OCI-LY3 (cell line): Measurements from ENCODE around the gene MTMR4.

Source experiments
- H2AFZ ChIP-seq: fragments of 200-600, 300-600 bp; shearing (Covaris generic); 2 replicates; pipeline ENCODE4 v1.6.0; 2014; ENCODE audit warnings: antibody characterized with exemption, low read depth, low read length
- H3K27ac ChIP-seq: fragments of 200-600, 300-600 bp; sonication (generic); 2 replicates; pipeline ENCODE4 v1.5.1; 2014; ENCODE audit warnings: mild to moderate bottlenecking, low read length, moderate library complexity, mixed read lengths
- H3K27me3 ChIP-seq: fragments of 200-600, 300-600 bp; sonication (generic); 2 replicates; pipeline ENCODE4 v1.6.1; 2014; ENCODE audit warnings: low read depth, low read length, mixed read lengths
- H3K36me3 ChIP-seq: fragments of 200-600, 300-600 bp; sonication (generic); replicated peaks from 2 replicates; pipeline ENCODE3; 2014; ENCODE audit warnings: low read depth, low read length, mixed read lengths
- H3K4me1 ChIP-seq: fragments of 300-600, 200-600 bp; sonication (generic); 2 replicates; pipeline ENCODE4 v1.6.1; 2014; ENCODE audit warnings: low read length, mixed read lengths
- H3K4me2 ChIP-seq: fragments of 200-600, 300-600 bp; sonication (generic); 2 replicates; pipeline ENCODE4 v1.6.1; 2014; ENCODE audit warnings: low read length, mixed read lengths
- H3K4me3 ChIP-seq: fragments of 300-600, 200-600 bp; sonication (generic); 2 replicates; pipeline ENCODE4 v1.5.1; 2014; ENCODE audit warnings: antibody characterized with exemption, mild to moderate bottlenecking, low read length, moderate library complexity
- H3K79me2 ChIP-seq: fragments of 300-600, 200-600 bp; shearing (Covaris generic); 2 replicates; pipeline ENCODE4 v1.6.1; 2014; ENCODE audit warnings: mild to moderate bottlenecking, low read length, mixed read lengths
- H3K9ac ChIP-seq: fragments of 300-600, 200-600 bp; shearing (Covaris generic); 2 replicates; pipeline ENCODE4 v1.6.0; 2014; ENCODE audit warnings: mild to moderate bottlenecking, low read length, moderate library complexity
- H3K9me3 ChIP-seq: fragments of 200-600, 300-600 bp; shearing (Covaris generic); 2 replicates; pipeline ENCODE4 v1.6.1; 2014; ENCODE audit warnings: low read length, mixed read lengths; ENCODE audit not compliant: insufficient read depth
- H4K20me1 ChIP-seq: fragments of 200-600, 300-600 bp; sonication (generic); 2 replicates; pipeline ENCODE4 v1.6.1; 2016; ENCODE audit warnings: low read length, mixed read lengths; ENCODE audit not compliant: insufficient read depth
- CTCF ChIP-seq: fragments of 200-600, 300-600 bp; sonication (generic); IDR thresholded peaks from 2 replicates; pipeline ENCODE4 v1.5.1; 2014; ENCODE audit warnings: antibody characterized with exemption, low read length, low read depth
- EZH2phosphoT487 ChIP-seq: fragments of 200-600 bp; shearing (Covaris generic); IDR thresholded peaks from 2 replicates; pipeline ENCODE4 v1.6.1; 2018; ENCODE audit warnings: antibody characterized with exemption, mixed run types, low read depth

The MTMR4 gene

GRCh38 chr17:58536542-58536941 lies 22.1 kb upstream of the MTMR4 start:
- Histone ChIP-seq H3K79me2 (no peaks in the 10 kb centered on the region), H3K4me2 (no peak overlapping the region), H4K20me1 (no peaks in the 10 kb centered on the region), H3K4me1 (peaks cover 7% of the 10 kb centered on the region; the same call in 1 of the 2 replicates), H2AFZ (no peak overlapping the region), H3K27ac (no peak overlapping the region), H3K9ac (no peak overlapping the region), H3K27me3 (peaks cover 27% of the 10 kb centered on the region), H3K36me3 (no peaks in the 10 kb centered on the region), H3K9me3 (no peaks in the 10 kb centered on the region), H3K4me3 (no peak overlapping the region)
- no peak for TF ChIP-seq CTCF
- no peak for TF ChIP-seq EZH2phosphoT487

- Histone ChIP-seq H4K20me1 (no peaks in the 10 kb centered on the region), H3K4me1 (peaks cover 12% of the 10 kb centered on the region; the same call in 1 of the 2 replicates), H3K9ac (no peak overlapping the region), H3K4me3 (no peak overlapping the region), H3K36me3 (no peaks in the 10 kb centered on the region), H3K27me3 (peaks cover 32% of the 10 kb centered on the region), H2AFZ (no peak overlapping the region), H3K9me3 (no peaks in the 10 kb centered on the region), H3K4me2 (no peak overlapping the region), H3K79me2 (no peaks in the 10 kb centered on the region), H3K27ac (no peak overlapping the region)
- TF ChIP-seq CTCF (no peak), EZH2phosphoT487 (no peak)
Measured at GRCh38 chr17:58535431-58535830, 21.0 kb upstream of the MTMR4 start.

GRCh38 chr17:58534901-58535421 lies 20.5 kb upstream of the MTMR4 start:
- Histone ChIP-seq H4K20me1 (no peaks in the 10 kb centered on the region), H2AFZ (no peak overlapping the region), H3K4me1 (peaks cover 12% of the 10 kb centered on the region; the same call in 1 of the 2 replicates), H3K36me3 (no peaks in the 10 kb centered on the region), H3K27ac (no peak overlapping the region), H3K27me3 (peaks cover 32% of the 10 kb centered on the region), H3K9me3 (no peaks in the 10 kb centered on the region), H3K4me2 (no peak overlapping the region), H3K4me3 (no peak overlapping the region), H3K79me2 (no peaks in the 10 kb centered on the region), H3K9ac (no peak overlapping the region)
- no peak for TF ChIP-seq EZH2phosphoT487
- TF ChIP-seq CTCF: no peak

GRCh38 chr17:58534331-58534730 lies 19.9 kb upstream of the MTMR4 start:
- H3K4me2 ChIP-seq: no peak overlapping the region
- no peak overlapping the region for H3K27ac ChIP-seq
- H3K9ac ChIP-seq: no peak overlapping the region
- H3K4me3 ChIP-seq: no peak overlapping the region
- no peaks in the 10 kb centered on the region for H4K20me1 ChIP-seq
- H3K36me3 ChIP-seq: no peaks in the 10 kb centered on the region
- TF ChIP-seq EZH2phosphoT487 (no peak), CTCF (no peak)
- no peaks in the 10 kb centered on the region for H3K9me3 ChIP-seq
- H3K27me3 ChIP-seq: peaks cover 32% of the 10 kb centered on the region
- no peak overlapping the region for H2AFZ ChIP-seq
- H3K4me1 ChIP-seq: peaks cover 12% of the 10 kb centered on the region; the same call in 1 of the 2 replicates
- no peaks in the 10 kb centered on the region for H3K79me2 ChIP-seq
